Keratinocyte (primary cell): ENCODE measurements around the gene HDAC8. TPM values are rescaled to one million over a fixed set of nuclear protein-coding genes. Genes with fewer than 3 reads are reported as not detected.

ENCODE experiments used
- DNase-seq: peaks from one replicate; pipeline ENCODE4 v3.0.0-alpha.2; 2011; ENCODE audit warnings: low read depth, missing footprints, low spot score
- FAIRE-seq: peaks from 2 replicates; lab custom pipeline; 2011; peaks lifted over from hg19 to GRCh38; lab: Jason Lieb, UNC
- H2AFZ ChIP-seq: 2 replicates; pipeline ENCODE4 v1.6.0; 2012; ENCODE audit warnings: low read length, control low read depth, inconsistent platforms; ENCODE audit not compliant: control insufficient read depth
- H3K27ac ChIP-seq: 2 replicates; pipeline ENCODE4 v1.5.1; 2011; ENCODE audit warnings: low read length; ENCODE audit not compliant: control insufficient read depth, insufficient read depth
- H3K27me3 ChIP-seq: 3 replicates; pipeline ENCODE4 v1.6.0; 2011; ENCODE audit warnings: low read length; ENCODE audit not compliant: control insufficient read depth, insufficient read depth; ENCODE audit errors: extremely low read depth
- H3K36me3 ChIP-seq, 2 experiments: 2 replicates in 1 of 2; 3 replicates in 1 of 2; pipeline ENCODE4 v1.5.1; 2011; ENCODE audit warnings: low read length in 2 of 2, mild to moderate bottlenecking in 1 of 2; ENCODE audit not compliant: control insufficient read depth in 2 of 2, insufficient read depth in 2 of 2; ENCODE audit errors: extremely low read depth in 1 of 2
- H3K4me1 ChIP-seq: 3 replicates; pipeline ENCODE4 v1.5.1; 2011; ENCODE audit warnings: low read length; ENCODE audit not compliant: control insufficient read depth, insufficient read depth; ENCODE audit errors: extremely low read depth
- H3K4me2 ChIP-seq: 3 replicates; pipeline ENCODE4 v1.6.0; 2011; ENCODE audit warnings: low read depth, low read length; ENCODE audit not compliant: control insufficient read depth, insufficient read depth; ENCODE audit errors: extremely low read depth
- H3K4me3 ChIP-seq, 3 experiments: fragments of 200-600 bp in 1 of 3; sonication (generic) in 1 of 3; 2 replicates in 2 of 3; 3 replicates in 1 of 3; pipeline ENCODE4 v1.5.1; 2011 to 2016; ENCODE audit warnings: low read length in 3 of 3, mild to moderate bottlenecking in 3 of 3, control low read depth in 2 of 3, inconsistent platforms in 1 of 3, low read depth in 1 of 3, mixed read lengths in 1 of 3, mixed run types in 1 of 3, moderate library complexity in 1 of 3; ENCODE audit not compliant: control insufficient read depth in 2 of 3, insufficient read depth in 2 of 3; ENCODE audit errors: extremely low read depth in 1 of 3
- H3K79me2 ChIP-seq: 2 replicates; pipeline ENCODE4 v1.6.0; 2012; ENCODE audit warnings: low read length; ENCODE audit not compliant: control insufficient read depth, insufficient read depth
- H3K9ac ChIP-seq: 3 replicates; pipeline ENCODE4 v1.6.0; 2011; ENCODE audit warnings: low read length; ENCODE audit not compliant: control insufficient read depth, insufficient read depth; ENCODE audit errors: extremely low read depth
- H3K9me1 ChIP-seq: 3 replicates; pipeline ENCODE4 v1.6.0; 2011; ENCODE audit warnings: low read length; ENCODE audit not compliant: control insufficient read depth, insufficient read depth; ENCODE audit errors: extremely low read depth
- H3K9me3 ChIP-seq: 2 replicates; pipeline ENCODE4 v1.5.1; 2012; ENCODE audit warnings: low read depth, low read length; ENCODE audit not compliant: control insufficient read depth
- H4K20me1 ChIP-seq: 3 replicates; pipeline ENCODE4 v1.6.0; 2011; ENCODE audit warnings: low read length; ENCODE audit not compliant: control insufficient read depth, insufficient read depth; ENCODE audit errors: extremely low read depth
- CTCF ChIP-seq, 3 experiments: IDR thresholded peaks in 1 of 3; conservative IDR thresholded peaks in 1 of 3; optimal IDR thresholded peaks in 1 of 3; 2 replicates in 2 of 3; 3 replicates in 1 of 3; pipeline versions ENCODE3 to v1.5.1; 2011; ENCODE audit warnings: low read length in 3 of 3, mild to moderate bottlenecking in 3 of 3, moderate library complexity in 2 of 3, control low read depth in 1 of 3, inconsistent platforms in 1 of 3; ENCODE audit not compliant: insufficient read depth in 2 of 3; ENCODE audit errors: extremely low read depth in 1 of 3
- EZH2 ChIP-seq: IDR thresholded peaks from one replicate; pipeline ENCODE4 v1.6.1; 2012; ENCODE audit warnings: inconsistent platforms, mild to moderate bottlenecking, low read length, moderate library complexity
- dilution Hi-C: fragments of 300-500 bp; cut with MboI; formaldehyde crosslinking; loops from one replicate; pipeline ENCODE4 v1.7.0; 2020; ENCODE audit warnings: low sequenced_read_pairs; ENCODE audit not compliant: extremely low pct_ligation_motif_present
- polyA plus RNA-seq, 5 experiments: library from polyadenylated mRNA; depleted of rRNA in 3 of 5; stranded (reverse) in 3 of 5; stranded (forward) in 1 of 5; unstranded in 1 of 5; fragments of >200 nt; gene quantifications; 1 replicate in 1 of 5; 2 replicates in 3 of 5; 3 replicates in 1 of 5; pipeline versions ENCODE4 v1.2.1 to v1.2.3, GENCODE V29; 2011 to 2012; ENCODE audit warnings: missing spikeins in 2 of 5, low read depth in 1 of 5, low replicate concordance in 1 of 5

The HDAC8 gene
- polyA plus RNA-seq, 1 donor (not counting 4 experiments of a cell fraction or from before 2014, with no cell fraction given): 27.3 TPM

DNA sequence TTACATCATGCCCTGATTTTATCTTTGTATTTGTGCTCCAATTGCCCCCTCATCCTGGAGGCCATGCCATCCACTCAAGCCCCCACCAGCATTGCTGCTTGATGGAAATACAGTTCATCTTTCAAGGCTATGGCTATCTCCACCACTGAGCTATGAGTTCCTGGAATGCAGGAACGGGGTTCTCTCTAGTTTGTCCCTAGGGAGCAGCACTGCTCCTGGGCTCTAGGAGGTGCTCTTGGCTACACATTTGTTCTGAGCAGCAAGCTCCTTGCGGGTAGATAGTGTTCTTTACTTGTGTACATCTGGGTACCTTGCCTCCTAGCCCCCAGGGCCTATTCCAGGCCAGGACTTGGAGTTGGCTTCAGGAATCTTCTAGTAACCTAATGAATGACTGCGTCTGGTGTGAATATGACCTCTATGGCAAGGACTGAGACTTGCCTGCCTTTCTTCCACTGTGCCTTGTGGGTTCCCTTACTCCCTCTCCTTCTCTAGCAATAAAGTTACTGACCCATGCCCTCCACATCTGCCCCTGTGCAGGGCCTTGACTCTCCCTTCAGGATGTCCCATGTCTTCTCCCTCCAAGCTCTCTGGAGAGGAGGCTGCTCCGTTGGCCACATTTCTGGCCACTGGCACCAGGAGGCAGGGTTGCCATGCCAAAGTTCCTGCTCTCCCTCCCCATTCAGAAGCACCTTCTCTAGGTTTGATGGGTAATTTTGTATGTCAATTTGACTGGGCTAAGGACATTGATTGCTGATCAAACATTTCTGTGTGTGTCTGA is 274.5 kb downstream of the HDAC8 start:
- FAIRE-seq: no peak
- no peaks in the 10 kb centered on the region for H3K4me1 ChIP-seq
- H2AFZ ChIP-seq: no peak overlapping the region
- no peaks in the 10 kb centered on the region for H3K79me2 ChIP-seq
- H3K27ac ChIP-seq: no peak overlapping the region
- no peak for DNase-seq
- no peaks in the 10 kb centered on the region for H3K36me3 ChIP-seq
- H3K4me3 ChIP-seq: no peak overlapping the region
- no peak overlapping the region for H3K9ac ChIP-seq
- peaks cover 67% of the 10 kb centered on the region for H3K27me3 ChIP-seq
- dilution Hi-C loops: no loop called here
- no peaks in the 10 kb centered on the region for H3K9me3 ChIP-seq
- H3K4me2 ChIP-seq: no peak overlapping the region
- TF ChIP-seq EZH2: no peak
- TF ChIP-seq CTCF (optimal IDR thresholded peaks at IDR 0.05 in 1 of 3, IDR thresholded peaks at IDR 0.05 in 1 of 3, conservative IDR thresholded peaks at IDR 0.05 in 1 of 3; ENCODE audit: extremely low read depth in 1 of 3, insufficient read depth in 2 of 3, low read length in 3 of 3): peak in 2 of 3 experiments; percentile 55
- H3K9me1 ChIP-seq: no peaks in the 10 kb centered on the region
- H4K20me1 ChIP-seq: peaks cover 2% of the 10 kb centered on the region

GRCh38 chrX:72296991-72297390 is 275.7 kb downstream of the HDAC8 start:
- Histone ChIP-seq H3K4me3 (no peak overlapping the region), H3K4me1 (no peaks in the 10 kb centered on the region), H3K9me3 (no peaks in the 10 kb centered on the region), H3K36me3 (no peaks in the 10 kb centered on the region), H3K79me2 (no peaks in the 10 kb centered on the region), H3K27ac (no peak overlapping the region), H4K20me1 (peaks cover 2% of the 10 kb centered on the region), H3K27me3 (peaks cover 56% of the 10 kb centered on the region), H3K9ac (no peak overlapping the region), H2AFZ (no peak overlapping the region), H3K4me2 (no peak overlapping the region), H3K9me1 (no peaks in the 10 kb centered on the region)
- no peak for FAIRE-seq
- dilution Hi-C loops: no loop called here
- TF ChIP-seq CTCF (optimal IDR thresholded peaks at IDR 0.05 in 1 of 3, IDR thresholded peaks at IDR 0.05 in 1 of 3, conservative IDR thresholded peaks at IDR 0.05 in 1 of 3; ENCODE audit: extremely low read depth in 1 of 3, insufficient read depth in 2 of 3, low read length in 3 of 3): no peak
- no peak for TF ChIP-seq EZH2
- DNase-seq: no peak
